Measurements from ENCODE around the gene LDAH.

The LDAH gene

GRCh38 chr2:20635113-20635510, 187.8 kb downstream of the LDAH start:
- no peak for DNase-seq

GRCh38 chr2:20634507-20635112, 188.3 kb downstream of the LDAH start:
- DNase-seq: no peak
